Measurements from ENCODE around the gene DNER. TPM values are rescaled to one million over a fixed set of nuclear protein-coding genes. Genes with fewer than 3 reads are reported as not detected.

The DNER gene
- total RNA-seq, 1 donor from 2014 or later, result not detected

GRCh38 chr2:229417176-229417575 is 297.2 kb downstream of the DNER start:
- peaks cover 12% of the 10 kb centered on the region for H3K4me1 Mint-ChIP-seq
- H3K36me3 Mint-ChIP-seq (ENCODE audit: low read depth), result no peaks in the 10 kb centered on the region
- intact Hi-C loops (cut with micrococcal nuclease), result no loop called here
- H3K27ac Mint-ChIP-seq, result no peak overlapping the region
- TF ChIP-seq CTCF (IDR thresholded peaks at IDR 0.05), result no peak
- DNase-seq (no peak), ATAC-seq (ENCODE audit: low read depth) (no peak)
- H3K9me3 Mint-ChIP-seq, result no peaks in the 10 kb centered on the region
- POLR2A ChIA-PET, result no interaction called here
- CTCF ChIA-PET, result no interaction called here
- no peak overlapping the region for H3K4me3 Mint-ChIP-seq
- H3K27me3 Mint-ChIP-seq, result no peaks in the 10 kb centered on the region

- Mint-ChIP-seq H3K27me3 (no peaks in the 10 kb centered on the region), H3K4me1 (peaks cover 12% of the 10 kb centered on the region), H3K36me3 (ENCODE audit: low read depth) (no peaks in the 10 kb centered on the region), H3K27ac (no peak overlapping the region), H3K4me3 (no peak overlapping the region), H3K9me3 (no peaks in the 10 kb centered on the region)
- DNase-seq (no peak), ATAC-seq (ENCODE audit: low read depth) (no peak)
- POLR2A ChIA-PET, result no interaction called here
- intact Hi-C loops (cut with micrococcal nuclease), result no loop called here
- CTCF ChIA-PET, result no interaction called here
- no peak for TF ChIP-seq CTCF (IDR thresholded peaks at IDR 0.05)
These were observed 298.1 kb downstream of the DNER start for GRCh38 chr2:229416116-229416694.

- DNase-seq (no peak), ATAC-seq (ENCODE audit: low read depth) (no peak)
- Mint-ChIP-seq H3K4me1 (peaks cover 12% of the 10 kb centered on the region), H3K9me3 (no peaks in the 10 kb centered on the region), H3K27ac (no peak overlapping the region), H3K36me3 (ENCODE audit: low read depth) (no peaks in the 10 kb centered on the region), H3K4me3 (no peak overlapping the region), H3K27me3 (no peaks in the 10 kb centered on the region)
- ChIA-PET CTCF (no interaction called here), POLR2A (no interaction called here)
- no peak for TF ChIP-seq CTCF (IDR thresholded peaks at IDR 0.05)
- intact Hi-C loops (cut with micrococcal nuclease), result no loop called here
These were observed 299.7 kb downstream of the DNER start for GRCh38 chr2:229414631-229415030.

- Mint-ChIP-seq H3K36me3 (ENCODE audit: low read depth) (no peaks in the 10 kb centered on the region), H3K27me3 (no peaks in the 10 kb centered on the region), H3K4me3 (no peak overlapping the region), H3K9me3 (no peaks in the 10 kb centered on the region), H3K4me1 (peaks cover 12% of the 10 kb centered on the region), H3K27ac (no peak overlapping the region)
- DNase-seq (no peak), ATAC-seq (ENCODE audit: low read depth) (no peak)
- POLR2A ChIA-PET, result no interaction called here
- CTCF ChIA-PET, result no interaction called here
- TF ChIP-seq CTCF (IDR thresholded peaks at IDR 0.05), result no peak
- intact Hi-C loops (cut with micrococcal nuclease), result no loop called here
These were observed 301.7 kb downstream of the DNER start for GRCh38 chr2:229412686-229413085.

- ChIA-PET POLR2A (no interaction called here), CTCF (no interaction called here)
- peaks cover 3% of the 10 kb centered on the region for H3K4me1 Mint-ChIP-seq
- no peaks in the 10 kb centered on the region for H3K9me3 Mint-ChIP-seq
- intact Hi-C loops (cut with micrococcal nuclease), result no loop called here
- H3K36me3 Mint-ChIP-seq (ENCODE audit: low read depth), result no peaks in the 10 kb centered on the region
- H3K27ac Mint-ChIP-seq, result no peak overlapping the region
- DNase-seq (no peak), ATAC-seq (ENCODE audit: low read depth) (no peak)
- H3K4me3 Mint-ChIP-seq, result no peak overlapping the region
- no peak for TF ChIP-seq CTCF (IDR thresholded peaks at IDR 0.05)
- H3K27me3 Mint-ChIP-seq, result no peaks in the 10 kb centered on the region
These were observed 303.4 kb downstream of the DNER start for GRCh38 chr2:229410946-229411345.
